Panc1 (cell line): Measurements from ENCODE around the gene NDUFAF7.

Experiments
- CTCF ChIP-seq: fragments of 450-650 bp; IDR thresholded peaks from 2 replicates; pipeline ENCODE4 v1.5.1; 2017; ENCODE audit warnings: mild to moderate bottlenecking
- POLR2AphosphoS5 ChIP-seq: IDR thresholded peaks from 2 replicates; pipeline ENCODE4 v1.6.1; 2012; ENCODE audit warnings: mild to moderate bottlenecking, low read depth, low read length, moderate library complexity
- REST ChIP-seq, 2 experiments: IDR thresholded peaks; 2 replicates each; pipeline ENCODE4 v1.6.1; 2011 to 2012; ENCODE audit warnings: low read depth in 2 of 2, control low read depth in 1 of 2, low read length in 1 of 2, mild to moderate bottlenecking in 1 of 2, moderate library complexity in 1 of 2; ENCODE audit not compliant: insufficient read depth in 1 of 2
- SIN3A ChIP-seq: IDR thresholded peaks from 2 replicates; pipeline ENCODE4 v1.6.1; 2012; ENCODE audit warnings: low read depth, mild to moderate bottlenecking, low read length, moderate library complexity, borderline replicate concordance; ENCODE audit not compliant: insufficient read depth
- TCF7L2 ChIP-seq: IDR thresholded peaks from 2 replicates; pipeline ENCODE4 v1.6.1; 2011; ENCODE audit warnings: mild to moderate bottlenecking, low read depth, low read length, inconsistent platforms

GRCh38 chr2:37228788-37229187, 2.7 kb upstream of the NDUFAF7 start:
- no peak for TF ChIP-seq REST (IDR thresholded peaks at IDR 0.05; ENCODE audit: insufficient read depth in 1 of 2, low read depth in 2 of 2, low read length in 1 of 2)
- no peak for TF ChIP-seq CTCF
- no peak for TF ChIP-seq TCF7L2
- TF ChIP-seq POLR2AphosphoS5, result no peak
- no peak for TF ChIP-seq SIN3A
